ACHN (cell line): ENCODE measurements around the gene KIFC1.

Experiments used
- DNase-seq: peaks from one replicate; pipeline ENCODE4 v3.0.0-alpha.2; 2015
- in situ Hi-C: cut with HindIII; loops from 2 replicates; pipeline ENCODE4 v1.10.0; 2017; ENCODE audit warnings: low sequenced_read_pairs, low pct_ligation_motif_present, low pct_unique_long_range_greater_than_20kb

The KIFC1 gene

GRCh38 chr6:33406126-33406525, 14.5 kb downstream of the KIFC1 start:
- DNase-seq: no peak
- in situ Hi-C loops: no loop called here

DNA sequence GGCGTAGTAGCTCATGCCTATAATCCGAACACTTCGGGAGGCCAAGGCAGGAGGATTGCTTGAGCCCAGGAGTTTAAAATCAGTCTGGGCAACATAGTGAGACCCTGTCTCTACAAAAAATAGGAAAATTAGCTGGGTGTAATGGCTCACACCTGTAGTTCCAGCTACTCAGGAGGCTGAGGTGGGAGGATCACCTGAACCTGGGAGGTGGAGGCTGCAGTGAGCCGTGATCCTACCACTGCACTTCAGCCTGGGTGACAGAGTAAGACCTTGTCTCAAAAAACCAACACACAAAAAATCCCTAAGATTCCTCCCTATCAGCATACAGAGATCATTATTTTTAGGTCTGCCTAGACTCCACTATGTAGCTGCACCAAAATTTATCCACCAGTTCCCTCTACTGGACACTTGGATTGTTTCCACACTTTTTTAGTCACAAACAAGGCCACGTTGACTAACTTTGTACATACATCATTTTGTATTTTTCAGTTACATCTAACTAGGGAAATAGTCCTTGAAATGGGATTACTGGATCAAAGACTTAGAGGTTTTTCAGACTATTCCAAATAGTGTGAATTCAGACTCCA, 15.6 kb downstream of the KIFC1 start:
- DNase-seq: peak; percentile 55
- in situ Hi-C loops: no loop called here

DNA sequence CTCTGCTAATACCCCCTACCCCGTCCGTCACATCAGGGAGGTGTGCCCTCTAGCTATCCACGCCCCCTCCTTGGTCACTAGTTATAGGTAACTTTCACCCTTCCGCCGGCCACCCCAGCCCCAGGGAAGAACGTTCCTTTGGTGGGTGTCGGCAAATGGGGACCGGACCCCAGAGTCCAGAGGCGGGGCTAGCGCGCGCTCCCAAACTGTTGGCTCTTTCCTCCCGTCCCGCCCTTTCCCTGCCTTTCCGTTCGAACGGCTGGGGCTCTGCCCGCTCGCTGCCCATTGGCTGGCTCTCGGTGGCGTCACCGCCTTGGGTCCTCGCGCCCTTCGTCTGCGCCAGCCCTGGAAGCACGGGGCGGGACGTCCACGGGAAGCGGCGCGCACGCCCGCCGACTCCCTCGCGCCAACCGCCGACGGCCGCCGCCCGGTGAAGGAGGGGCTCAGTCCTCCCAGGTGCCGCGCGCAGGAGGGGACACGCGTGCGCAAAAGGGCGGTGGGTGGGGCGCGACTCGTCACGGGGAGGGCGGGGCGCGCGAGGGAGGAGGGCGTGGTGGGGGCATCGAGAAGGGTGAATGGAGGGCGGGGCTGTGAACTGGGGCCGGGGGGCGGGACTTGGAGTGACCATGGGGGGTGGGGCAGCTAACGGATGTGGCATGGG, 18.6 kb downstream of the KIFC1 start:
- peak; percentile 95 for DNase-seq
- in situ Hi-C loops: no loop called here

DNA sequence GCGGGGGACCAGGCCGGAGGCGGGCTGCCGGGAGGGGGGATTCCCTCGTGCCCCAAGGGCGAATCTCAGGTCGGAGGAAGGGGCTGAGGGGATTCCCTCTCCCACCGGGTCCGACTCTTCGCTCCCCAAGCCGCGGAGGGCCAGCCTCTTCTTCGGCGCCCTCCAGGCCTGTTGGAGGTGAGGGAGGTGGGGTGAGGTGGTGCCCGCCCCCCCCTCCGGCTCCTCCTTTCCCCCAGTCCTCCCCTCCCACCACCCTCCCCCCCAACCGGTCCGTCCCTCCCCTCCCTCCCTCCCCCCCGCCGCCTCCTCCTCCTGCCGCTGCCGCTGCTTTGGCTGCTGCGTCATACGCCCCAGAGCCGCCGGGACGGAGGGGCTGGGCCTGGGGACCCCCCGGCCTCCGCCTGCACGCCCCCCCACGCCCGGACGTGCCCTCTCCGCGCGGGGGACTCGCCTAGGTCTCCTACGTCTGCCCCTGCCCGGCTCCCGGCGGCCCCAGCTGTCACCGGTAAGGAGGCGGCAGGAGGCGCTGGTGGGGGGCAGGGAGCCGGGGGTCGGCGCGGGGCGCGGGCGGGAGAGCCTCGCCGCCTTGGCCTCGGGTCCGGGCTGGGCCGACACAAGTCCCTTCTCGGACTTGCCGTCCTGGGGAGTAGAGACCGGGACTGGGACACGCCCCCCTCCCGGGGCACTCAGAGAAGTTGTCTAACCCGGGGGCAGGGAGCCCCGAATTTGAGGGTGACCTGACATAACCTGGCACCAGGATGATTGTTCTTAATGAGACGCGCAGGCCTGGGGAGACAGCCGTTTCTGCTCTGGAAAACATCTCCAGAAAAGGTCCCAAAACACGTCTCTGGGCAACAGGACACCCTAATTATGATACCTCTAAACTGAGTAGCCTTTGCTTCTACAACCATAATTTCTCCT, 19.3 kb downstream of the KIFC1 start, which contains the start of gene PHF1:
Gene PHF1 (plus strand): TSS at position 304 of the 921 bp plus-strand sequence. CDS start 1,250 bp downstream, outside the sequence.
- DNase-seq: peak; percentile 59
- in situ Hi-C loops: no loop called here

DNA sequence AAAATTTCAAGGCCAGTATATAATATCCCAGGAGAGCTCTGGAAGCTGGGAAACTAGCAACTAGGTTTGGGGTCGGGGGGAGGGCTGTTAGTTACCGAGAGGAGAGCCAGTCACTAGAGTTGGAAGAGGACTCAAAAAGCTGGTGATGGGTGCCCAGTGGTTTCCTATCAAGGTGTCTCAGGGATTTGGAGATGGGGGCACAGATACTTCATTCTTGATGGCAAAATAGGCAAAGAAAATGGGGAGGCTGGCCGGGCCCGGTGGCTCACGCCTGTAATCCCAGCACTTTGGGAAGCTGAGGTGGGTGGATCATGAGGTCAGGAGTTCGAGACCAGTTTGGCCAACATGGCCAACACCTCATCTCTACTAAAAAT, 20.0 kb downstream of the KIFC1 start:
- in situ Hi-C loops: no loop called here
- no peak for DNase-seq

DNA sequence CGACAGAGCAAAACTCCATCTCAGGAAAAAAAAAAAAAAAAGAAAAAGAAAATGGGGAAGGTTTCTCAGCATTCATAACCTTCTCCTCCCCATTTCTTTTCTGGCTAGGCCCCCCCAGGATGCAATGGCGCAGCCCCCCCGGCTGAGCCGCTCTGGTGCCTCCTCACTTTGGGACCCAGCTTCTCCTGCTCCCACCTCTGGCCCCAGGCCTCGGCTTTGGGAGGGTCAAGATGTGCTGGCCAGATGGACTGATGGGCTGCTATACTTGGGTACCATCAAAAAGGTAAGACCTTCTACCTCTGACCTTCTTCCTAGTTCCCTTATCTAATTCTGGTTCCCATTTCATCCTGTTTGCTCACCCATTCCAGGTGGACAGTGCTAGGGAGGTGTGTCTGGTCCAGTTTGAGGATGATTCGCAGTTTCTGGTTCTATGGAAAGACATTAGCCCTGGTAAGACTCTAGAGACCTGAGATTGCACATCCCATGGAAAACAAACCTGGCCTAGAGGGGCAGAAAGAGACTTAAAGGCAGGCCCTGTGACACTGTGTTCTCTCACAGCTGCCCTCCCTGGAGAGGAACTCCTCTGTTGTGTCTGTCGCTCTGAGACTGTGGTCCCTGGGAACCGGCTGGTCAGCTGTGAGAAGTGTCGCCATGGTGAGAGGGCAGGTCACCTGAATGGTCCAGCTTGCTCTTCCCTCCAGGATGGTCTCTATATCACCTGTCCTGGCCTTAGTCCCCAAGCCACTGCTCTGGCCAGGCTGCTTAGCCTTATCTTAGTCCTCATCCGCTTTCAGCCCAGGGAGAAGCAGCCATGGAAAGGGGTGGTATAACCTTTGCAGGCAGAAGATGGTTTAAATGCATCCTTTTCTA, 20.8 kb downstream of the KIFC1 start:
- in situ Hi-C loops: no loop called here
- DNase-seq: no peak

DNA sequence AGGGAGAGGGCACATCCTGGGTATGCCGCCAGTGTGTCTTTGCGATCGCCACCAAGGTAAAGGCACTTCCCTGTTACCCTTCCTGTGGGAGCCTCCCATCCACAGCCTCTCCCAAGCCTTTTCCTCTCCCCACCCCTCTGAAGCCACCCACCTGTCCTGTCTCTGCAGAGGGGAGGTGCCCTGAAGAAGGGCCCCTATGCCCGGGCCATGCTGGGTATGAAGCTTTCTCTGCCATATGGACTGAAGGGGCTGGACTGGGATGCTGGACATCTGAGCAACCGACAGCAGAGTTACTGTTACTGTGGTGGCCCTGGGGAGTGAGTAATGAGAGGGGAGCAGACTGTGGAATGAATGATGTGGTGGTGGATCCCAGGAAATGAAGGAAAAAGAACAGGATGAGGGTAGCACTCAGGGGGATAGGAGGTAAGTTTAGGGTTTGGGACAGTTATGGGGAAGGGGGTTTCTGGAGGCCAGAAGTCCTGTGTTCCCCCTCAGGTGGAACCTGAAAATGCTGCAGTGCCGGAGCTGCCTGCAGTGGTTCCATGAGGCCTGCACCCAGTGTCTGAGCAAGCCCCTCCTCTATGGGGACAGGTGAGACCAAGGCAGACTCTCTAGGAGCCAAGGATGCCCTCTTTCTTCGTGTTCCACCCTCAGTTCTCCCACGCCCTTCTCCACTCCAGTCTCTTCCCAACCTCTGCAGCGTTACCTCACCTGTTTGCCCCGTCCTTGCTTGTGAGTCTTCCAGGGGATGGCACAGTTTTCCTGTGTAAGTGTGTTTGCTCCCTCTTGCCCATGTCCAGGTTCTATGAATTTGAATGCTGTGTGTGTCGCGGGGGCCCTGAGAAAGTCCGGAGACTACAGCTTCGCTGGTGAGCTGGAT, 21.9 kb downstream of the KIFC1 start:
- no peak for DNase-seq
- in situ Hi-C loops: no loop called here

DNA sequence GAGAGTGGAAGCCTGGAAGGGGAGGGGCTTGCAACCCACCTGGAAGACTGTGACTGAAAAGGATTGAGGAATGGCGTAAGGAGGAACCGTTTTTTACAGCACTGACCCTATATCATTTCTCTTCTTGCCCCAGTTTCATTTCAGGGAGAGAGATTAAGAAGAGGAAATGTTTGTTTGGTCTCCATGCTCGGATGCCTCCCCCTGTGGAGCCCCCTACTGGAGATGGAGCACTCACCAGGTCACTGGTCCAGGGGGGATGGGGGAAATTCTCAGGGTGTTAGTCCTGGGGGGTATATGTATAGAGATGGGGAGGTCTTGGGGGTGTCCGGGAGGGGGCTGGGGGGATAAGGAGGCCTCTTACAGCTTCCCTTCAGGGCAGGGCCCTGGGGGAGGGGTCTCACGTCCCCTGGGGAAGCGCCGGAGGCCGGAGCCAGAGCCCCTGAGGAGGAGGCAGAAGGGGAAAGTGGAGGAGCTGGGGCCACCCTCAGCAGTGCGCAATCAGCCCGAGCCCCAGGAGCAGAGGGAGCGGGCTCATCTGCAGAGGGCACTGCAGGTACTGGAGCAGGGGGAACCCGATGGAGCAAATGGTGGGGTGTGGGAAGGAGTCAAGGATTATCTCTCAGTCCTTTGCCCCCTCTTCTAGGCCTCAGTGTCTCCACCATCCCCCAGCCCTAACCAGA, 23.1 kb downstream of the KIFC1 start:
- DNase-seq: peak; percentile 46
- in situ Hi-C loops: no loop called here

DNA sequence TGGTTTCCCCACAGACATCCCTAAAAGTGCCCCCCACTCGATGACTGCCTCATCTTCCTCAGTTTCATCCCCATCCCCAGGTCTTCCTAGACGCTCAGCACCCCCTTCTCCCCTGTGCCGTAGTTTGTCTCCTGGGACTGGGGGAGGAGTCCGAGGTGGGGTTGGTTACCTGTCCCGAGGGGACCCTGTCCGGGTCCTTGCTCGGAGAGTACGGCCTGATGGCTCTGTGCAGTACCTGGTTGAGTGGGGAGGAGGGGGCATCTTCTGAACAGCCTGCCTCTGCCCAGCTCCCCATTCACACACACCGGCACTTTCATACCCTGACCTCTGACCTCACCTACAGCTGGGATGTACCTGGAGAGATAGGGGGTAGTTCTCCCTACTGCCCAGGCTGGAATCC, 24.2 kb downstream of the KIFC1 start:
- in situ Hi-C loops: no loop called here

GRCh38 chr6:33416386-33417127, 24.9 kb downstream of the KIFC1 start:
- DNase-seq: no peak
- in situ Hi-C loops: no loop called here

More for the DNA sequence above, 24.2 kb downstream of the KIFC1 start:
- DNase-seq: no peak

DNA sequence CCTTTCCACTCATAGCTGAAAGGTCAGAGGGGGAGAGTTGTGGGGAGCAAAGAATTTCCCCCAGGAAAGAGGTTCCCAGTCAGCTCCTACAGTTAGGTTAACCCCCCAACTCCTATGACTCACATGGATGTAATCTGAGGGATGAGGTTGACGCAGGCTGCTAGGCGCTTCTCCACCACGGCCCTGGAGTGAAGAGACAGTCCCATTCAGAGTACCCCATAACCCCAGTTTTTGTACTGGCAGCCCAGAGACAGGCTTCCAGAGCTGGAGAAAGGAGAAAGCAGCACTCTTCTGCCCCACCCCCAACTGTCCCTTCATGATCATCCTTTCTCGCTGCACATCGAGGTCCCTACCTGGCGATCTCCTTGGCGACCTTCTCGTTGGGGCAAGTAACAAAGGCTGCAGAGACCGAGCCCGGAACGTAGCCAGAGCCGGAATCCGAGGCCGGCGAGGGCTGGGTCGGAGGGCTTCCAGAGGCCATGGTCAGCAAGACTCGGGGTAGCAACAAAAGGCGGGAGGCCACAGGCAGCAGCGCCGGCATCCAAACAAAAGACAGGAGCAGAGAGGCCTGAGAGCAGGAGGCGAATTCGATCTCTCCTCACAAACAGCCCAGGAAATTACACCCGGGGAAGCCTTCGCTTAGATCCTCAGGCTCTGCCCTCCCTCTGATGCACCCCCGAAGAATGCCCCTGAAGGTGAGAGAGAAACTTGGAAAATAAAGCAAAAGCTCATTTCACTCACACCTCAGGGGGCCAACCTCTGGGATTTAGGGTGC, 25.7 kb downstream of the KIFC1 start:
- peak; percentile 76 for DNase-seq
- in situ Hi-C loops: no loop called here

DNA sequence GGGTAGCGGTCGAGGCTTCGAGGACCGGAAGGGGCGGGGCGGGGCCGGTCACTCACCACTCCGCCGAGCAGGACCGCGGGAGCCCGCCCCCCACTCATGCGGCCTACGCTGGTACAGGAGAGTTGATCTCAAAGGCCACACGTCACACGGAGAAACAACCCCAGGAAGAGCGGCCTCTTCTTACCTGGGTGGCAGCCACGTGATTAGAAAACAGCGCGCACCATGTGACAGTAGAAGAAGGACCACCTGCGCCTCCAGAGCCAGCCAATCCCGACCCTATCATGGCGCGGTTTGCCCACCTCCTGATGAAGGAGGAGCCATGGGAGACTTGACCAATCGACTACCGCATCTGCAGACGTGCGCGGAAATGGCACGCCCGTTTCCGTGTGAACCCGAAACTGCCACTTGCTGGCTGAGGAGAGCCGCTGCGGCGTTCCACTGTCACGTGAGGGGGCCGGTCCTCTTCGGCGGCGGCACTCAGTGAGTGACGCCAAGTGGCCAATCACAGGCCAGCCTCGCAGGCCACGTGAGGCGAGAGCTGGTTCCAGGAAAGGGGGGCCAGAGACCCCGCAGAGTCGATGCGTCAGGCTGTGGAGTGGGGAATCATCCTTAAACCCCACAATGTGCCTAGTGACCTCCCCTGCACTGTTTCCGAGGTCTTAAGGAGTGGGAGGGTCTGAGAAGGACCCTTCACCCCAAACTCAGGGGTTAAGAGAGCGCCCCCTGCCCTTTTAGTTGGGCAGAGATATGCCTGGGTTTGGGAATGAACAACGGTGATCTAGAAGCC, 26.5 kb downstream of the KIFC1 start, which contains the start of gene CUTA:
Gene CUTA (minus strand): TSS at position 205 of the 787 bp plus-strand sequence. CDS start 107 bp downstream, at position 98.
- DNase-seq: peak; percentile 99
- in situ Hi-C loops: no loop called here

- peak; percentile 25 for DNase-seq
- in situ Hi-C loops: no loop called here
Observed at GRCh38 chr6:33418690-33419291, 27.2 kb downstream of the KIFC1 start.

DNA sequence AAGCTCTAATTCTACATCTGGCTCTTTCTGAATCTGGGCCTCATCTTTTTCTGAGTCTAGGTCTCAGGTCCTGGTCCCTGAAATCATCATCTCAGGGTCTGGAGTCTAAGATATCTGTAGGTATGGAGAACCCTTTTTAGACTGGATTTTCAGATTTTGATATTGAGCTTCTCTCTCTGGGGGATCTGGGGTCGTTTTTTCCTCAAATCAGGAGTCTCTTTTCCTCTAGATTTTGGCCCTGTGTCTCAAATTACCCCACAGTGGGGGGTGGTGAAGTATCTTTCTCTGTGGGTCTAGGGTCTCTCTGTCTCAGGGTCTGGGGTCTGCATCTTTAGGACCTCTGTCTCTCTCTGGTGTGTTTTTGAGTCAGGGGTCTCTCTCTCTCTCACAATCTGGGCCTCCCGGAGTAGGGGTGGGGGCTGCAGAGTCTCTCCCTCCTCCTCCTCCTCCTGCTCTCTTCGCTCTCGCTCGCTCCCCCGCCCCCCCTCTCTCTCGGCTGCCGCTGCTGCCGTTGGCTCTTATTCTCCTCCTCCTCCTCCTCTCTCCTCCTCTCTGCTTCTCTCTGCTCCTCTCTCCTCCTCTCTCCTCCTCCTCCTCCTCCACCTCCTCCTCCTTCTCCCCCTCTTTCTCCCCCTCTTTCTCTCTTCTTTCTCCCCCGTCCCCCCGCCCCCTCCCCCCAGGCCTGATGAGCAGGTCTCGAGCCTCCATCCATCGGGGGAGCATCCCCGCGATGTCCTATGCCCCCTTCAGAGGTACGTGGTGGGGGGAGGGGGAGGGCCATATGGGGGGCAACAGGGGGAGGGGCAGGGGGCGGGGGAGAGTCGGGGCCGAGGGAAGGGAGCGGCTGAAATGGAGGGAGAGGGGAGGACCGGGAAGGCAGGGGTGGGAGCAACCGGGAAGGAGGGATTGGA, 28.2 kb downstream of the KIFC1 start, which contains the start of gene SYNGAP1:
Gene SYNGAP1 (plus strand): TSS at position 486 of the 911 bp plus-strand sequence. CDS start 200 bp downstream, at position 686.
- in situ Hi-C loops: no loop called here
- peak; percentile 50 for DNase-seq
